T-helper 1 cell treated with Interleukin-12 subunit alpha and Interleukin-12 subunit beta and Interleukin-4 antibody, amounts not matched to agents 30 ng/mL and 1 ng/mL, for 36 hours (primary cell): ENCODE data around the gene CAMSAP2. TPM values are rescaled to one million over a fixed set of nuclear protein-coding genes. Genes with fewer than 3 reads are reported as not detected.

Experiments
- total RNA-seq: library from RNA; stranded (reverse); gene quantifications from 2 replicates; pipeline ENCODE4 v1.2.3, GENCODE V29; 2022

CAMSAP2 gene
- total RNA-seq, 1 donor from 2014 or later, result 0.44 TPM

Other genes starting within 250 kb of the CAMSAP2 start
- gene KIF14, start 118.1 kb upstream of the CAMSAP2 start, total RNA-seq, result 17.0 and 17.8 TPM in 2 replicates
- gene DDX59, start 69.0 kb upstream of the CAMSAP2 start, total RNA-seq, result 21.3 and 24.3 TPM in 2 replicates
- not detected in 2 replicates for gene GPR25, start 134.1 kb downstream of the CAMSAP2 start, total RNA-seq
- not detected in 2 replicates for gene INAVA, start 156.0 kb downstream of the CAMSAP2 start, total RNA-seq